ENCODE results near the gene MEX3C.
A peak's percentile ranks its signal among the peaks of the same experiment; 100 is the strongest.

MEX3C gene

DNA sequence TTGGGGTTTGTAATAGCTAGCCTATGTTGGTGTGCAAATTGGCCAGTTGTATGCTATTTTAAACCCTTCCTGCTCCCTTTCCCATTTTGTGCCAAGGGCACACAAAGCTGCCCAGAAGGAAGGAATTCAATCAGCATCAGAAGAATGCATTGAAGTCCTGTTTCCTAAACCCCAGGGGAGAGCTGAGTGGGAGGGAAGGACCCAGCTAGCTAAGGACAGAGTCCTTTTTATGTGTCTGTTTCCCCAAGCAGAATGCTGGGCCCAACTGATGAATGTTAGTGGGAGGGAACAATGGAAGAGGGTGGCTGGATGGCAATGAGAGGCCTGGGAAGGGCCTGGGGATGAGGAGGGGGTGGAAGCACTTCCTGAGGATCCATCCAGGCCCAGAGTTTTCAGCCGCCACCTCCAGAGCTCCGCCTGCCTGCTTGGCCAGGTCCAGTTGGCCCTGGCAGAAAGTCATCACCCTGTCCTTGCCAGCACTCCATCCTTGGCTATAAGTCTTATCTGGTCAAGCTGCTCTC lies 32.7 kb downstream of the MEX3C start:
- no peaks in the 10 kb centered on the region for H3K79me2 ChIP-seq (ENCODE audit: insufficient read depth, low read length)
- H3K9me3 ChIP-seq (ENCODE audit: low read length), result no peaks in the 10 kb centered on the region
- no peaks in the 10 kb centered on the region for H4K20me1 ChIP-seq (ENCODE audit: insufficient read depth, low read length)
- no peak for TF ChIP-seq EZH2 (IDR thresholded peaks at IDR 0.05; ENCODE audit: borderline replicate concordance, low read length)
- no peak for TF ChIP-seq CTCF (IDR thresholded peaks at IDR 0.05; ENCODE audit: low read length)
- no peaks in the 10 kb centered on the region for H3K27me3 ChIP-seq (ENCODE audit: insufficient read depth, low read length)
- no peak overlapping the region for H3K4me3 ChIP-seq (ENCODE audit: low read depth, low read length, poor library complexity, severe bottlenecking)
- peaks cover 46% of the 10 kb centered on the region for H3K4me1 ChIP-seq (ENCODE audit: insufficient read depth, low read length, severe bottlenecking)
- no peak overlapping the region for H3K4me2 ChIP-seq (ENCODE audit: low read length)
- no peak overlapping the region for H2AFZ ChIP-seq (ENCODE audit: low read length)
- no peaks in the 10 kb centered on the region for H3F3A ChIP-seq (ENCODE audit: insufficient read depth, low read length)
- no peaks in the 10 kb centered on the region for H3K9me2 ChIP-seq (ENCODE audit: low read depth, low read length)
- no peaks in the 10 kb centered on the region for H3K36me3 ChIP-seq (ENCODE audit: insufficient read depth, low read length)
- H3K9ac ChIP-seq (ENCODE audit: low read length), result no peak overlapping the region
- H3K27ac ChIP-seq (ENCODE audit: low read depth, low read length, poor library complexity, severe bottlenecking), result peak overlapping the region; percentile 59

DNA sequence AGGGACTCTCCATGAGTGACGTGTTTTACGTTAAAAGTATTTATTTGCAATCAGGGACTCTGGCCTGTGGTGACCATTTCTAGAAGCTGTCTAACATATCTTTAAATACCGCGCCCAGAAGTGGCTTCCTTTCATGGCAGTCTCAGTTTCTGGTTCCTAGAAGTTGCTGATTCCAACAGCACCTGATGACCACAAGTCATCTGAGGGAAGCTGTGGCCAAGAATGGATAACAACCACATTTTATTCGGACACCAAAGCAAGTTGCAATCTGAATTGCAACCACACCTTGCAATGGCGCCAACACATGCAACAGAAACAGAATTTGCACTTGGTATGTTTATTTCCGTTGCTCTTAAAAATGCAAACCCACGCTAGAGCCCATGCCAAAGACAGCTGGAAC lies 33.1 kb downstream of the MEX3C start:
- TF ChIP-seq CTCF (IDR thresholded peaks at IDR 0.05; ENCODE audit: low read length), result 0 out of 2 replicates have a peak, but pooled peaks have one; percentile 11
- TF ChIP-seq EZH2 (IDR thresholded peaks at IDR 0.05; ENCODE audit: borderline replicate concordance, low read length), result no peak
- Histone ChIP-seq H3K27ac (ENCODE audit: low read depth, low read length, poor library complexity, severe bottlenecking) (peak overlapping the region; percentile 59), H3K79me2 (ENCODE audit: insufficient read depth, low read length) (no peaks in the 10 kb centered on the region), H3K4me3 (ENCODE audit: low read depth, low read length, poor library complexity, severe bottlenecking) (no peak overlapping the region), H3K9ac (ENCODE audit: low read length) (no peak overlapping the region), H3F3A (ENCODE audit: insufficient read depth, low read length) (no peaks in the 10 kb centered on the region), H2AFZ (ENCODE audit: low read length) (no peak overlapping the region), H3K4me2 (ENCODE audit: low read length) (no peak overlapping the region), H3K9me3 (ENCODE audit: low read length) (no peaks in the 10 kb centered on the region), H3K9me2 (ENCODE audit: low read depth, low read length) (no peaks in the 10 kb centered on the region), H3K36me3 (ENCODE audit: insufficient read depth, low read length) (no peaks in the 10 kb centered on the region), H3K27me3 (ENCODE audit: insufficient read depth, low read length) (no peaks in the 10 kb centered on the region), H4K20me1 (ENCODE audit: insufficient read depth, low read length) (no peaks in the 10 kb centered on the region), H3K4me1 (ENCODE audit: insufficient read depth, low read length, severe bottlenecking) (peaks cover 46% of the 10 kb centered on the region)

- Histone ChIP-seq H3K4me3 (ENCODE audit: low read depth, low read length, poor library complexity, severe bottlenecking) (no peak overlapping the region), H3K4me2 (ENCODE audit: low read length) (no peak overlapping the region), H3K9me2 (ENCODE audit: low read depth, low read length) (no peaks in the 10 kb centered on the region), H3F3A (ENCODE audit: insufficient read depth, low read length) (no peaks in the 10 kb centered on the region), H4K20me1 (ENCODE audit: insufficient read depth, low read length) (no peaks in the 10 kb centered on the region), H3K4me1 (ENCODE audit: insufficient read depth, low read length, severe bottlenecking) (peaks cover 53% of the 10 kb centered on the region), H3K27me3 (ENCODE audit: insufficient read depth, low read length) (no peaks in the 10 kb centered on the region), H3K9me3 (ENCODE audit: low read length) (no peaks in the 10 kb centered on the region), H3K27ac (ENCODE audit: low read depth, low read length, poor library complexity, severe bottlenecking) (peak overlapping the region; percentile 59), H3K36me3 (ENCODE audit: insufficient read depth, low read length) (no peaks in the 10 kb centered on the region), H2AFZ (ENCODE audit: low read length) (no peak overlapping the region), H3K9ac (ENCODE audit: low read length) (no peak overlapping the region), H3K79me2 (ENCODE audit: insufficient read depth, low read length) (no peaks in the 10 kb centered on the region)
- no peak for TF ChIP-seq CTCF (IDR thresholded peaks at IDR 0.05; ENCODE audit: low read length)
- TF ChIP-seq EZH2 (IDR thresholded peaks at IDR 0.05; ENCODE audit: borderline replicate concordance, low read length), result no peak
These were observed 33.9 kb downstream of the MEX3C start for GRCh38 chr18:51163543-51163942.

Data from OCI-LY1 (cell line).